ENCODE data around the gene JMJD7.

Gene JMJD7

DNA sequence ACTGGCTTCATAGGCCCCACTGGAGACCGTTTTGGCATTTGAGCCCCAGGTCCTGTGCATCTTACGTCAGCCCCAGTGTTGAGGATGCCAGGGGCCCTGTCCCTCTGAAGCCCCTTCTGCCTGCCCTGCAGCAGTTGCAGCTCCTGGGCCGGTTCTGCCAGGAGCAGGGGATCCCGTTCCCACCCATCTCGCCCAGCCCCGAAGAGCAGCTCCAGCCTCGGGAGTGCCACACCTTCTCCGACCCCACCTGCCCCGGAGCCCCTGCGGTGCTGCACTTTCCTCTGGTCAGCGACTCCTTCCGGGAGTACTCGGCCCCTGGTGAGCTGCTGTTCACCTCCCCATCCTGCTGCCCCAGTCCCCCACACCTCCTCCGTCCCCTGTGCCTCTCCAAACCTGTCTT, 19.3 kb downstream of the JMJD7 start:
- DNase-seq (ENCODE audit: low read depth), result no peak

DNA sequence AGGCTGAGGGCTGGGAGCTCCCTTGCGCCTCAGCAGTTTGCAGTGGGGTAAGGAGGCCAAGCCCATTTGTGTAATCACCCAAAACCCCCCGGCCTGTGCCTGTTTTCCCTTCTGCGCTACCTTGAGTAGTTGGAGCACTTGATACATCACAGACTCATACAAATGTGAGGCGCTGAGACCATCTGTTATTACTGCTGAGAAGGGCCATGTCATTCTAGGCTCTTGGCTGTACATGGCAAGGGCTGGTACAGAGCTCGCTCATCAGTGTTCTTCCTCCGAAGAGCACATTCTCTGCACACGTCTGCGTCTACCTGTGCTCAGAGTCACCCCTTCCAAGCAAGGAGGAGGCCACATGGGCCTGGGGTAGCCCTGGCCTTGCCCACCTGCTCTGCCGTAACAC, 20.1 kb downstream of the JMJD7 start:
- DNase-seq (ENCODE audit: low read depth), result no peak

DNA sequence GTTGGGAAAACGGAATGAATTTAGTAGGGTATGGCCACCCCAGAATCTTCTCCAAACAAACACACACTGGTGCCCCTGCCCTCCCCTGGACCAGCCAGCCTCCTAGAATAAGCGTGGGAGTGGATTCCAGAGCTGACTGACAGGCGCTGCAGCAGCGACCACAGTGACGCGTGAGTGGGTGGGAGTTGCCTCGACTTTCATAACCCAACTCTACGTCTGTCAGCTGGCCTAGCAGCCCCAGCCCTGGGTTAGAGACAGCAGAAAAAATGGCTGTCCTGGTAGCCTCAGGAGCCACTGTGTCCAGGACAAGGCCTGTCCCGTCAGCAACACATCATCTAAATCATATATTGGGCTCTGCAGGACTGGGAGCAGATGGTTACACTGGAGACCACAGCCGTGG, 20.7 kb downstream of the JMJD7 start:
- no peak for DNase-seq (ENCODE audit: low read depth)

DNA sequence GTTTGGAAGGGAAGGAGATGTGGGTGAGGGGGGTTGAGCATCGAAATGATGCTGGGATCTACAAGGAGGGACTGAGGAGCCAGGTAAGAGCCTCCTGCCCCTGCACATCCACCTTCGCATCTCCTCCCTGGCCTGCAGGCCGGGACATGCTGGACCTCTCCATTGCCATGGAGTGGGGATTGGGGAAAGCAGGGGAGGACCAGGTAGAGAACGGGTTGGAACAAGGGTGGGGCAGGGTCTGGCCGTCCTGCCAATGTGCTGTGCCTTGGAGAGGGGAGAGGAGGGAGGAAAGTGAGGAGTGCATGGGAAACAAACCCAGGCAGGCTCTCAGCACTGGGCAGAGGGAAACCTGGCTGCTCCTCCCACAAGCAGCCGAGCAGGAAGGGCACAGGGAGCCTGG, 21.3 kb downstream of the JMJD7 start:
- no peak for DNase-seq (ENCODE audit: low read depth)

DNA sequence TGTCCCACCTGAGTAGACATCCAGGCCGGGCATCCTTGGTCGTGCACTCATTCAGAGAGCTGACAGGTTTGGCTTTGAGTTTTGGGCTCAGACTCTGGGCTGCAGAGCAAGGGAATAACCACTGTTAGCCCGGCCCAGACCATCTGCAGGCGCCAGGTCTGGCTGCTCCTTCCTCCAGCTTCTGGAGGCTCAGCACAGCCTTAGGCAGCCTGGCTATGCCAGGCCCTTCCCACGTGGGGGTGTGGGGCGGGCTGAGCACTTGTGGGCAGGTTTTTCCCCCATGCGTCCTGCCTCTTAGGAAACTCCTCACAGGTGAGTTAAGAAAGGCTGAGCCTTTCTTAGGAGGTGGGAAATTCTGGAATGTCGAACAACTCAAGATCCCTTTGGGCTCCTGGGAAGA, 22.0 kb downstream of the JMJD7 start:
- no peak for DNase-seq (ENCODE audit: low read depth)

DNA sequence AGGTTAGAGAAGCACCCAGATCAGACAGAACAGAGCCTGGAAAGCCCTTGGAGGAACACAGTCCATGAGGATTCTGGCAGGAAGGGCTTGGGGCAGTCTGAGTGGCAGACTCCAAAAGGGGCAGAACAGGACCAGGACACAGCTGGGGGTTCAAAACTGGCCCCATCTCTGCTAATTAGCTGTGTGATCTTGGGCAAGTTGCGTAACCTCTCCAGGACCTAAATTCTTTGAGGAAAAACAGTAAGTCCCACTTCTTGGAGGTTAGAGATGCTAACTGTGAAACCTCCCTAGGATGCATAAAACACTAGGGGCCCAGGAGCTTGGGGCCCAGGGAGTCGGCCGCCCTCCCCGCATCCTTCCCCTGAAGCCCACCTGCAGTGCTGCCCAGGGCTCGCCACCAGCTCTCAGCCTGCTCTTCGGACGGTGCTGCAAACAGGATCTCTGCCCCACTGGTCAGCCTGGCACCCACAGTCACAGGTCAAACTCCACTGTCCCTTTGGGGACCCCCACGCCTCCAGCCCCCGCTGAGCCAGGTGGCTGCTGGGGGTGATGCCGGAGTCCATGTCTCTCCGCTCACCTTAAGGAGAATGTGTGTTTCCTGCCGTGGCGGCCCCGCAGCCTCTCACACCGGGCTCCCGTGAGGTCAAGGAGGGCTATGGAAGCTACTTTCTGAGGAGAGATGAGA, 22.7 kb downstream of the JMJD7 start:
- DNase-seq (ENCODE audit: low read depth), result no peak

DNA sequence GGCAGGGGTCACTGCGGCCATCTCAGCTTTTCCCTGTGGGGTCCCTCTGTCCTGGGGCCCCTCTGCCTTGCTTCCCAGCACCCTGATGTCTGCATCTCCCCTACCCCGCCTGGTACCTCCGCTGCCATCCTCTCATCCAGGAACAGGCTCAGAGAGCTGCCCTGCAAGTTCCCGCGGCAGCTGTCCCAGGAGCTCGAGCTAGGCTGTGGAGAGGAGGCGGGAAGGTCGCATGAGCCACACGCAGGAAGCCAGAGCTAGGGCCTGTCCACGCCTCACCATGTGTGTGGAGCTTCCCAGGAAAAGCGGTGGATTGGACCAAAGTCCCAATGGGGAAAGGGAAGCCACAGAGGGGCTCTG, 23.3 kb downstream of the JMJD7 start:
- no peak for DNase-seq (ENCODE audit: low read depth)

DNA sequence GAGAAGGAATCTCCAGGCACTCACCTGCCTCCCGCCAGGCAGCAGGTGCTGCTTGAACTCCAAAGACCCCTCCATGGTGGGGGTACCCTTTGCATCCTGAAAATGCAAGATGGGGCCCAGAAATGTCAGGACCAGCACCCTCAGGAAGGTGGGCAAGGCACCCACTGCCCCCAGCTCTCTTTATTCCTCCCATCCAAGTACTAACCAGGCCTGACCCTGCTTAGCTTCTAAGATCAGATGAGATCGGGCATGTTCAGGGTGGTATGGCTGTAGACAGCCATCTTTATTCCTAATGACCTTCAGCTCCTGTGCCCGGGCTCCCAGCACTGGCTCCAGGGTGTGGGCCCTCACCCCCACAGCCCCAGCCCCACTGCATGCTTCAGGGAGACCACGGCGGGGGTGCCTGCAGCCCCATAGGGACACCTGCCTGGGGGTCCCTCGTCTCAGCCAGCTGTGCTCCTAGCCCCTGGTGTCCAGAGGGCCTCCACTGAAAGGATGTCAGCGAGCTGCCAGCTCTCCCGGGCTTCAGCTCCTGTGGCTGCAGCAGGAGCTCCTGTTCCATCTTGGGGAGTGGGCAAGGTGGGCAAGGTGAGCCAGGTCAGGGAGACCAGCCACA, 24.0 kb downstream of the JMJD7 start:
- no peak for DNase-seq (ENCODE audit: low read depth)

DNA sequence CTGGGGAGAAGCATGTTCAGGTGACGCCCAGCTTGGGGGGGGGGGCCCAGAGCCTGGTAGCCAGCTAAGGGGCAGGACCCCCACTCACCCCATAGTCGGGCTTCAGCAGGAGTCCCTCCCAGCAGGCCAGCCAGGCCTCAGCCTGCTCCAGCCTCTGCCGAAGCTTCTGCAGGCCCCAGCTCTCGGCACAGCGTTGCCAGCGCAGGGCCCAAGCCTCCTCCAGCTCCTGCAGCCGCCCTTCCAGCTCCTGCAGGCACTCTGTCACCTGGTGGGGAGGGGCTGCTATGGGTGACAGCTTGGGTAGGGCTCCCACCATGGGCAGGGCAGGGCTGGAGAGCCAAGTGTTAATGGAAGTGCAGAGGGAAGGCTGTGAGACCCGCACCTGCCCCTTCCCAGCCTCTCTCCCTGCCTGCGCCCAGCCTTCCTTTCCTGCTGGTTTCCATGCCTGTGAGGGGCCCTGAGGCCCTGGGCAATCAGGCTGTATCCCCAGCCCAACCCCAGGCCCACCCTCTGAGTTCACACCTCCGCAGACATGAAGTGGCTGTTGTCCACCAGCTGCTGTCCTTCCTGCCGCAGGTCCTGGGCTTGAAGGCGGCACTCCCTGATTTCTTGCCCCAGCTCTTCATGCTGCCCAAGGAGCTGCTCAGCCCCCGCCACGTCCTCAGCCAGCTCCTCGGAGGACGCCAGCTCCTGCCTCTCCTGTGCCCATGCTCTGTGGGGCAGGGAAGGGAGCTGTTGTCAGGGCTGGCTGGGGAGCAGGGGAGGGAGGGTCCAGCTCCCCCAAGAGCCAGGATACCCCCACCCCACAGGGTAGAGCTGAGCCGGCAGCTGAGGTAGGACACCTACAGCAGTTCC, 25.1 kb downstream of the JMJD7 start:
- DNase-seq (ENCODE audit: low read depth), result no peak

DNA sequence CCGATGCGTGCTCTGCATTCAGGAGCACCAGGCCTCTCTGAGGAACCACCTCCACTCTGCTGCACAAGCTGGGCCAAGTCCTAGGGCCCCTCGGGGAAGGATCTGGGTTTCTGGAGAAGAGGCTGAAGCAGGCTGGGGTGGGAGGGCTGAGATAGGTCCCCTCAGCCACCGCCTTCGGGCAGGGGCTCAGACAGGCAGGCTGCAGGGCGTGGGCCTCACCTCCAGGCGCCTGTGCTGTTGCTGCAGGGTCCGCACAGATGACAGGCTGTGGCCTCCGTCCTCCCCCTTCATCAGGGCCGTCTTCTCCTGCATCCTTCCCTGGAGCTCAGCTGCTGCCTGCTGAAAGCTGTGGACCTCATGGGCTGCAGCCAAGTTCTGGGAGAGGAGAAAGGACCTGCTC, 25.9 kb downstream of the JMJD7 start:
- DNase-seq (ENCODE audit: low read depth), result no peak

DNA sequence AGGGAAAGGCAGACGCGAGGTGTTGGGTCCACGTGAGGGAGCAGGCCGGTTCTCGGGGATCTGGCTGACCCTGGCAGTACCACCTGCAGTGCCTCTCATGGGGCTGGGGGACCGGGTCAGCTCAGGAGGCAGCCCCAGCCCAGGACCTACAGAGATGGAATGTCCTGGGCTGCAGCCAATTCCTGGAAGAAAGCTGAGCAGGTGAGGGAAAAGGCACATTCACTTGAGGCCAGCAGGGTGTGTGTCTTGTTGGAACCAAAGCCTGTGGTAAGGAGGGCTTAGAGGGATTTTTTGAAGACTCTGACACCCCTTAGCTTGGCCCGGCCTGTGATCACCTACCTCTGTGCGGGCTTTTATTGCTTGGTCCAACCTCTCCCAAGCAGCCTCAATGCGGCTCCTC, 26.6 kb downstream of the JMJD7 start:
- no peak for DNase-seq (ENCODE audit: low read depth)

DNA sequence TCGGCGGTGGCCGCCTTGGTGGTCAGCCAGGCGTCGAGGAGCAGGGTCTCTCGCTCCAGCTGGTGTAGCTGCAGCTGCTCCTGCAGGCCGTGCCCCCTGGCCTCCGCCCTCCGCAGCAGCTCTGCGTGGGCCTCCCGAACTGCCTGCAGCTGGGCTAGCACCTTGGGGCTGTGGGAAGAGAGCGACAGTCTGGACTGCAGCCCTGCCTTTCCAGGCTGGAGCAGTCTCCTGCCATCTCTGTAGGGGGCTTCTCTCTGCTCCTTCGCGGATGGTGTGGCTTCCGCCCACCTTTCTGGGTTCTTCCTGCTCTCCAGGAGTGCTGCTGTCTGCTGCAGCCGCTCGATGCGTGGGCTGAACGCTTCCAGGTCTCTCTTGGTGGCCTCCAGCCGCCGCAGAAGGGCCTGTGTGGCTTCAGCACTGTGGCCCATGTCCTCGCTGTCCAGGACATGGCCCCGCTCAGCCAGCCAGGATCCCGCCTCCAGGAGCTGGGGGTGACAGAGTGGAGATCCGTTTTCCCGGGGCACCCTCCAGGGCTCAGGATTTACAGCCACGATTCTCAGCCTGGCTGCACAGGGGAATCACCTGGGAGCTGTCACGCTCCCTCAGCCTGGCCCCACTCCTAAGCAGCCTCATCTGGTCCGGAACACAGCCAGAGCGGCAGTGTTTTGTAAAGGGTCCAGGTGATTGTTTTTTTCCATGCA, 27.5 kb downstream of the JMJD7 start:
- no peak for DNase-seq (ENCODE audit: low read depth)

DNA sequence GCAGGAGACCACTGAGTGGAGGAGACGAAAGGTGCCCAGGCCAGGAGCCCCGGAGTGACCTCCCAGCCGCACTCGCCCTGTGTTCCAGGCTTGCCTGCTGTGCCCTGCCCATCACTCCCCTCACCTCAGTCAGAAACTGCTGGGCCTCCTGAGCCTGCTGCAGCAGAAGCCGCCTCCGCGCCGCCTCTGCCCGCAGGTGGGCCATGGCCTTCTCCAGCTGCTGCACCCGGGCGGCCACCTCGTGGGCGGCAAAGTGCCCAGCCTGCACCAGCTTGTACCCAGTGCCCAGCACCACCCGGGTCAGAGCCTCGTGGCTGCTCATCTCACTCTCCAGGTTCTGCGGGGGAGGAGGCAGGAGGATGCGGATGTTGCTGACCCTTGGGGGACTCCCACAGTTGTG, 28.4 kb downstream of the JMJD7 start:
- no peak for DNase-seq (ENCODE audit: low read depth)

DNA sequence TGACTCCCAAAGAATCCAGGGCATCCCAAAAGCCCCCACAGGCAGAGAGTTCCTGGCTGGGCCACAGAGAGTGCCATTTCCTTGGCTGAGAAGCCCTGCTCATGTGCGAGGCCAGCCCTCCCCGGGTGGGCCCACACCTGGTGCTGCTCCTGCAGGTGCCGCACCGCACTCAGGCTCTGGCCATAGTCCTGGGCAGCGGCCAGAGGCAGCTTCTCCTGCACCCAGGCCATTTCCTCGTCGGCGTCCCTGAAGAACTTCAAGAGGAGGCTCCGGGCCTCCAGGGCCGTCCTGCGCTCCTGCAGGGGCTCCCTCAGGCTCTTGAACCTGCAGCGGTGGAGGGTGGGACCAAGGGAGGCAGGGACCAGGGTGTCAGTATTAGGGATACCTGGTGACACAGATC, 28.8 kb downstream of the JMJD7 start:
- no peak for DNase-seq (ENCODE audit: low read depth)

DNA sequence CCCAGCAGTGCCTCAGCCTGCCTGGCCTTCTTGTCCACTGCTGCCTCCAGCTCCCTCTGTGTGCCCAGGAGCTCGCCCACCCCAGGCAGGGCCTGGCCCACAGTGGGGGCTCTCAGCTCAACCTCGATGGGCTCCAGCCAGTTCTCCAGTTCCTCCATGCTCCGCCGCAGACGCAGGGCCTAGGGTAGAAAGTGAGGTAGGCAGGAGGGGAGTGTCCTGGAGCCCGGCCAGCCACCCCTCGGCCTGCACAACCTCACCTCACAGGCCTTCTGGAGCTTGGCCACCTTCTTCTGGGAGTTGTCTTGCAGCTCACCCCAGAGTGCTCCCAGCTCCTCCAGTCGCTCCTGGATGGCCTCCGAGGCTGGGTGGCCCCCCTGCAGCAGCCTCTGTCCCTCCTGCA, 29.4 kb downstream of the JMJD7 start:
- no peak for DNase-seq (ENCODE audit: low read depth)

DNA sequence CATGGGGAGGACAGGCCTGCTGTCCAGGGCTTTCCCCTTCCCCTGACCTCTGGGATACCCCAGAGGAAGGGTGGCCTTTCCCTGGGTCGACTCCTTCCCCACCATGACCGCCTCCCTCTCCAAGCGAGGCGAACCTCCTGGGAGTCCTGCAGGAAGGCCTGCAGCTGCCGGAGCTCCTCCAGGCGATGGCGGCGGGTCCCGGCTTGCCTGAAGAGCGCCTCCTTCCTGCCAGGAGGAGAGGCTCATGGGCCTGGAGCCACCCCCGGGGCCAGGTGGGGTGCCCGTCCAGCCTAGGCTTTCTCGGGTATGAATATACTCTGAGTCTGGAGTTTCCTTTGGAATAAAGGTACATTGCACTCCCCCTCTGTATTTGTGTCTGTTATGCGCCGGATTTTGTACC, 30.9 kb downstream of the JMJD7 start:
- no peak for DNase-seq (ENCODE audit: low read depth)

DNA sequence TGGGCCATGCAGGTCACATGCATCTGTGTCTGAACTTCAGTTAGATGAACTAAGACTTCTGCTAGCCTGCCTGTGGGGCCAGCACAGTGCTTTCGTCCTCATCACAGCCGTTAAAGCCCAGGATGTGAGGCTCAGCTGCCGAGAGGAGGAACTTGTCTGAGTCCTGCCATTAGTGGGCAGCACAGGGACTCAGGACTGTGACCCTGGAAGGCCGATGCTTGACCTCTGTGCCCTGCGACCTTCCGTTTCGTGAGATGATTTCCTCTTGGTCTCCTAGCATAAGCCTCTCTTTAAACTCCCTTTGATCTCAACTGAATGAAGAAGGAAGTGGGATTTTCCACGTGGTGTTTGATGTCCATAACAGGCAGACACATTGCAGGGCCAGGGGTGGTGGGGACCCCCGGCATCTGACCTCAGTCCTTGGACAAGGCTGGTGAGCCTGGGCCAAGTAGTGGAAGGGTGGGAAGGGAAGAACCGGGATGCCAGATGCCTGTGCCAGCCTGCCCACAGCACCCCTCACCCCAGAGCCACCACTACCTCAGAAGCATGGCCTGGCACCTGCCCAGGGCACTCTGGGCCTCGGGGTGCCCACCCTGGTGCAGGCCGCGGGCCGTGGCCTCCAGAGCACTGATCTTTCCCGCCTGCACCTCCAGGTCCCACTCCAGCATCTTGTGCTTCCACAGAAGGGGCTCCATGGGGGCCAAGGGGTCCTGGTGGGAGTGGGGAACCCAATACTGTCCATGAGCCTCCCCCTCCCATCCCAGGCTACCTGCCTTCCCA, 32.3 kb downstream of the JMJD7 start:
- no peak for DNase-seq (ENCODE audit: low read depth)

DNA sequence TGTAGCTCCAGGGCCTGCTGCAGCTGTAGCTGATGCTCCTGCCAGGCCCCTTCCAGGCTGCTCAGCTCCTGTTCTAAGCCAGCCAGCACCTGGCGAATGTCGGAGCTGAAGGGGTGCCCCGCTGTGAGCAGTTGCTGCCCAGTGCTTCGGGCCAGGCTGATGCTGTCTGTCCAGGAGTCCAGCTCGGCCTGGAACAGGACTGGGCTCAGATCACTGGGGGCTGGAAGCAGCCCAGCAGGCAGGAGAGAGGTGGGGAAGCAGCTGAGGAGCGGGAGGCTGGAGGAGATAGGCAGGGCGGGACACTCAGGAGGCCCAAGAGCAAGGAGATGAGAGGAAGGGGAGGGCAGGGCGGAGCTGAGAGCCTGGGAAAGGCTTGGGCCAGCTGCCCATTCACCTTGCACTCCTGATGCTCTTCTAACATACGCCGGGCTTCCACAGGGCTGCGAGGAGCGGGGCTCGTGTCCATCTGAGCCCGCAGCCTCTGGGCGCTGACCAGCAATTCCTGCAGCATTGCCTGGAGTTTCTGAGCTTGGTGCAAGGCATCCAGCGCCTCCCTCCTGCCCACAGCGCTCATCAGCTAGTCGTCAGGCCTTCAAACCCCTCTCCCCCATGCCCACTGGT, 34.0 kb downstream of the JMJD7 start:
- DNase-seq (ENCODE audit: low read depth), result no peak

DNA sequence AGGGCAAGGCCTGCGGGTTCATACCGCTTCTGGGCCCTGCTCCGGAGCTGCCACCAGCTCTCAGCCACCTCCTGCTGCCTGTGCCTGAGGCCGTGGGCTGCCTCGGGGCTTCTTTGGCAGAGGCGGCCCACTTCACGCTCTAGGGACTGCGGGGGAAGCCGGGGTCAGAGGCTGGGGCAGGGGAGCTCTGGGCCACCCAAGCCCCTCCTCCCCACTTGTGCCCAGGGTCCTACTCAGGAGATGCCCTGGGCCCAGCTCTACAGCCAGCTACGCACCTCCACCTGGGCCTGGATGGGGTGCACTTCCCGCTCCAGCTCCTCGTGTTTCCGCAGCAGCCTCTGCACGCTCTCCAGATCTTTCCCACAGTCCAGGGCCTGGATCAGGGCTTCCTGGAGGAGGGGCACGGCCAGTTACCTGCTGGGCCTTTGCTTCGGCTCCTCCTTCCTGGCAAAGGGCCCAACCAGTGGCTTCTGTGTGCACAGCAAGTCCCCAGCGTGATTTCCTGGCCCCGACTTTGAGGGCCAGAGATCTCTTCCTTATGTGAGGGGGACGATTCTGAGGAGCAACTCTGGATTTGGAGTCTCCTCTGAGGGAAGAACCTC, 34.7 kb downstream of the JMJD7 start:
- DNase-seq (ENCODE audit: low read depth), result no peak

DNA sequence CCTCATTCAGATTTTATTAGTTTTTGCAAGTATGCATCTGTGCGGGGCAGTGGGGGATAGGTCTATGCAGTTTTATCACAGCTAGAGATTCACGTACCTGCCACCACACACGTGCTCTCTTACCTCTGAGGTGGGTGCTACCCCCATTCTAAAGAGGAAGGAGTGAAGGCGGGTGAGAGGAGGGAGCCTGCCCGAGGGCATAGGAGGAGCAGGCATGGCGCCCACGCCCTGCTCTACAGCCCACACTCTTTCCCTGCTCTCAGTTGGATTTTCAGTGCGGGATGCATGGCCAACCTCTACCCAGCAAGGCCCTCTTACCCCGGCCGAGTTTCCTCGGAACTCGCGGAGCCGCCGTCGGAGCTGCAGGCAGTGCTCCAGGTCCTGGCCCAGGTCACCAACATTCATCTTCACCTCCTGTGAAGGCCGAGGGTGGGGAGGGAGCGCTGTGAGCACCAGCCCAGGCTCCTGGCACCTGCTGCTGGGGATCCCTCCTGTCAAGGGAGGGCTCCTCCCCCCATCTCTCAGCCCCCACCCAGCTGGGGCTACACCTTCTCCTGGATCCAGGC, 37.7 kb downstream of the JMJD7 start:
- no peak for DNase-seq (ENCODE audit: low read depth)

DNA sequence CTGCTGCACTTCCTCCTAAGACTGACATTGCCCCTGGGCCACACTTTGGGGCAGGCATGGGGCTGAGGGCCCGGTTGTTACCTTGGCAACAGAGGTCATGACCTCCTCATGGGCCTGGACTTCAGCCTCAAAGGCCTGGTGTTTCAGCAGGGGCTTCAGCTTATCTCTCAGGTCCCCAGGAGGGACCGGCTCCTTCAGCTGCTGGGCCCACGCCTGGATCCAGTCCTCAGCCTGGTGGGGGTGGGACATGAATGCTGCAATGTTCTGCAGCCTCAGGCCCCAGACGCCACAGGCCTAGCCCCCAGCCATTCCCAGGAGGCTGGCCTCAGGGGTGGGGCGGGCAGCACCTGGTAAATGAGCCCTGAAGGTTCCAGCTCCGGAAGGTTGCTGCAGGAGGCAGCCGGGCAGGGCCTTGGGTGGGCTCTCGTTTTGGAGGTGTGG, 38.4 kb downstream of the JMJD7 start:
- DNase-seq (ENCODE audit: low read depth), result no peak

All from GM04504 (cell line).